Suprapubic skin (tissue), 4 donors: ENCODE results near the gene KCMF1. TPM values are rescaled to one million over a fixed set of nuclear protein-coding genes. Genes with fewer than 3 reads are reported as not detected.

Experiments
- DNase-seq, 2 donors: peaks; one replicate each; pipeline ENCODE4 v3.0.0-alpha.2; 2019; ENCODE audit warnings: low spot score in 2 of 2
- H3K27ac ChIP-seq: fragments of 200-600 bp; sonication (generic); one replicate; pipeline ENCODE4 v1.5.1; 2019
- H3K27me3 ChIP-seq: fragments of 200-600 bp; sonication (generic); one replicate; pipeline ENCODE4 v1.5.1; 2019
- H3K36me3 ChIP-seq: fragments of 200-600 bp; sonication (generic); one replicate; pipeline ENCODE4 v1.5.1; 2019
- H3K4me1 ChIP-seq: fragments of 200-600 bp; sonication (generic); one replicate; pipeline ENCODE4 v1.5.1; 2019
- H3K4me3 ChIP-seq: fragments of 200-600 bp; sonication (generic); one replicate; pipeline ENCODE4 v1.5.1; 2019; ENCODE audit warnings: mild to moderate bottlenecking
- H3K9me3 ChIP-seq: fragments of 200-600 bp; sonication (generic); one replicate; pipeline ENCODE4 v1.5.1; 2019
- EP300 ChIP-seq: sonication (generic); formaldehyde crosslinking; IDR thresholded peaks from one replicate; pipeline ENCODE4 v1.6.1; 2017; ENCODE audit warnings: antibody characterized with exemption
- POLR2A ChIP-seq, 2 donors: fragments of 450-650 bp; IDR thresholded peaks; one replicate each; pipeline ENCODE4 v1.6.1; 2017; ENCODE audit warnings: antibody characterized with exemption in 2 of 2, mild to moderate bottlenecking in 2 of 2, moderate library complexity in 2 of 2
- POLR2AphosphoS5 ChIP-seq, 3 donors: sonication (generic); formaldehyde crosslinking; IDR thresholded peaks; one replicate each; pipeline ENCODE4 v1.6.1; 2017; ENCODE audit warnings: antibody characterized with exemption in 3 of 3
- WGBS: methylation state at CpG from one replicate; pipeline ENCODE4 v1.1.5; 2018; 5-methylcytosine and 5-hydroxymethylcytosine counted together
- total RNA-seq, 4 donors: library from RNA; depleted of rRNA; stranded (reverse); fragments of >200 nt; gene quantifications; one replicate each; pipeline ENCODE4 v1.1.0, GENCODE V29; 2016
- TF ChIP-seq, protein P1 (sequence below), 2 donors: fragments of 200-600 bp in 1 of 2; fragments of 450-650 bp in 1 of 2; sonication (generic) in 1 of 2; IDR thresholded peaks; one replicate each; pipeline ENCODE4 v1.5.1; 2016 to 2019; ENCODE audit warnings: antibody characterized with exemption in 2 of 2, mild to moderate bottlenecking in 1 of 2, moderate library complexity in 1 of 2

The KCMF1 gene
- total RNA-seq, 4 donors from 2014 or later: 23.5 to 42.6 (median 29.3) TPM

DNA sequence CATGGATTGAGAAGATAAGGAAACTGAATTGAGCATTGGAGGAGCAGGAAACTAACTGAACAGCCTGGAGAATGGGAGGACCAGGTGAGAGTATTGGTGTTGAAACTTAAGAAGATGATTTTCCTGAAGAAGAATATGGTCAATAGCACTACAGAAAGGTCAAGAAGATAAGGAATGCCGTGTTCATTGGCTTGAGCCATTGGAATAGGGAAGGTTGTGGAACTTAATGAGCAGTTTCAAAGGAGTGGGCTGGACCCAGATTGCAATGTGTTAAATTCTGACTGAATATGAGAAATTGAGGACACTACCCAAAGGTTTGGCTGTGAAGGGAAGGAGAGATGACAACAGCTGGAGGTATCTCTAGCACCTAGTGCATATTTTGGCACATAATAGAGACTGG is 19.0 kb downstream of the KCMF1 start:
- Histone ChIP-seq H3K4me1 (peaks cover 42% of the 10 kb centered on the region), H3K9me3 (no peaks in the 10 kb centered on the region), H3K4me3 (no peak overlapping the region), H3K27me3 (no peaks in the 10 kb centered on the region), H3K27ac (no peak overlapping the region), H3K36me3 (no peaks in the 10 kb centered on the region)
- no peak for DNase-seq
- 84% methylated on average over 1 of the region's 1 CpG for WGBS
- TF ChIP-seq EP300 (no peak), POLR2AphosphoS5 (IDR thresholded peaks at IDR 0.05) (no peak), POLR2A (IDR thresholded peaks at IDR 0.05) (no peak)
- TF ChIP-seq, protein P1, sequence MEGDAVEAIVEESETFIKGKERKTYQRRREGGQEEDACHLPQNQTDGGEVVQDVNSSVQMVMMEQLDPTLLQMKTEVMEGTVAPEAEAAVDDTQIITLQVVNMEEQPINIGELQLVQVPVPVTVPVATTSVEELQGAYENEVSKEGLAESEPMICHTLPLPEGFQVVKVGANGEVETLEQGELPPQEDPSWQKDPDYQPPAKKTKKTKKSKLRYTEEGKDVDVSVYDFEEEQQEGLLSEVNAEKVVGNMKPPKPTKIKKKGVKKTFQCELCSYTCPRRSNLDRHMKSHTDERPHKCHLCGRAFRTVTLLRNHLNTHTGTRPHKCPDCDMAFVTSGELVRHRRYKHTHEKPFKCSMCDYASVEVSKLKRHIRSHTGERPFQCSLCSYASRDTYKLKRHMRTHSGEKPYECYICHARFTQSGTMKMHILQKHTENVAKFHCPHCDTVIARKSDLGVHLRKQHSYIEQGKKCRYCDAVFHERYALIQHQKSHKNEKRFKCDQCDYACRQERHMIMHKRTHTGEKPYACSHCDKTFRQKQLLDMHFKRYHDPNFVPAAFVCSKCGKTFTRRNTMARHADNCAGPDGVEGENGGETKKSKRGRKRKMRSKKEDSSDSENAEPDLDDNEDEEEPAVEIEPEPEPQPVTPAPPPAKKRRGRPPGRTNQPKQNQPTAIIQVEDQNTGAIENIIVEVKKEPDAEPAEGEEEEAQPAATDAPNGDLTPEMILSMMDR (IDR thresholded peaks at IDR 0.05): no peak

DNA sequence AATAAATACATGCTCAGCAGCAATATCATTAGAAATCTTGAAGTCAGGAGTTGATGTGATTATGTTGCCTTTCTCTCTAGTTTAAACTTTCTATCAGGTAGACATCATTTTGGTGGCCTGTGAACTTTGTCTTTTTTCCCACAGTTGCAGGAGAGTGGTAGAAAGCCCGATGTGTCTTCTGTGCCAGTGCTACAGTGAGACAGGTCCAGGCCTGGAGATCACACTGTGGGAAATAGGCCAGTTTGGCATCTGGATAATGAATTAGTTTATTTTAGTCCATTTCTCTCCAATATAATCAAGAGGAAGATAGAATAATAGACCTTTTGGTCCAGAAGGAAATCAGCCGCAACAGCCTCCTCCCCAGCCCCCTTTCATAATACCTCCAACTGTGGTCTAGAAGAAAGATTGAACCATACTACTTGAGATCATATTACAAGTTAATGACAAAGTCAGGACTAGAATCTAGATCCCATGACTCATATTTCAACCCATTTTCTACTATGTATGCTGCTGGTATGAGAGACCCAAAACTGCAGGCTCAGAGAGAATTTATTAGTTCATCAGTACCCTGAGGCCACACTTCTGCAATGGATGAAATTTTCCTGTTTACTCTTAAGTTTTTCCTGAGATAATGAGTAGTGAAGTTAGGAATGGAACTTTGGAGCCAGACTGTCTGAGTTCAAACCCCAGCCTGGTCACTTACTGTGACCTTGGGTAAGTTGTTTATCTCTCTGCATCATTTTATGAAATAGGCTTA is 20.6 kb downstream of the KCMF1 start:
- H3K4me1 ChIP-seq: peaks cover 48% of the 10 kb centered on the region
- no peaks in the 10 kb centered on the region for H3K36me3 ChIP-seq
- no peak overlapping the region for H3K4me3 ChIP-seq
- H3K9me3 ChIP-seq: no peaks in the 10 kb centered on the region
- 47% methylated on average over 2 of the region's 2 CpGs for WGBS
- DNase-seq: no peak
- H3K27me3 ChIP-seq: no peaks in the 10 kb centered on the region
- H3K27ac ChIP-seq: no peak overlapping the region
- TF ChIP-seq, protein P1 (IDR thresholded peaks at IDR 0.05): no peak
- no peak for TF ChIP-seq POLR2AphosphoS5 (IDR thresholded peaks at IDR 0.05)
- no peak for TF ChIP-seq POLR2A (IDR thresholded peaks at IDR 0.05)
- no peak for TF ChIP-seq EP300

DNA sequence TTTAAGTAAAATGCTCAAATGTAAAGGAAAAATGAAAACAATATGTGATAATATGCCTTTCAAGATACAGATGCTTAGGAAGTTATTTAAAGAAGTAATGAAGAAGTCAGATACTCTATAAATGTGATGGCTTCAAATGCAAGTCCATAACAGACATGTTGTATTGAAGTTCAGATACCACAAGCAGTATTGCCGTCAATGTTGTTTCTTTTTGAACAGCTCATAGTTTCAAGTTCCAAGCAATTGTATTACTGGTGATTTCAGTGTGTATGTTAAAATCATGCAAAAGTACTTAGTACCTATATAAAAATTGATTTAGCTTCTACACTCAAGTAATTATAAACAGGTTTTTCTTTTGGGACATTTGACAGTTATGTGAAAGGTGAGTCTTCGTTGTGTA is 24.9 kb downstream of the KCMF1 start:
- no peak overlapping the region for H3K4me3 ChIP-seq
- WGBS: 73% methylated on average over 2 of the region's 2 CpGs
- no peak for DNase-seq
- no peaks in the 10 kb centered on the region for H3K9me3 ChIP-seq
- no peak overlapping the region for H3K27ac ChIP-seq
- no peaks in the 10 kb centered on the region for H3K36me3 ChIP-seq
- no peaks in the 10 kb centered on the region for H3K27me3 ChIP-seq
- TF ChIP-seq, protein P1 (IDR thresholded peaks at IDR 0.05): no peak
- TF ChIP-seq EP300 (no peak), POLR2A (IDR thresholded peaks at IDR 0.05) (no peak), POLR2AphosphoS5 (IDR thresholded peaks at IDR 0.05) (no peak)
- H3K4me1 ChIP-seq: peaks cover 38% of the 10 kb centered on the region

DNA sequence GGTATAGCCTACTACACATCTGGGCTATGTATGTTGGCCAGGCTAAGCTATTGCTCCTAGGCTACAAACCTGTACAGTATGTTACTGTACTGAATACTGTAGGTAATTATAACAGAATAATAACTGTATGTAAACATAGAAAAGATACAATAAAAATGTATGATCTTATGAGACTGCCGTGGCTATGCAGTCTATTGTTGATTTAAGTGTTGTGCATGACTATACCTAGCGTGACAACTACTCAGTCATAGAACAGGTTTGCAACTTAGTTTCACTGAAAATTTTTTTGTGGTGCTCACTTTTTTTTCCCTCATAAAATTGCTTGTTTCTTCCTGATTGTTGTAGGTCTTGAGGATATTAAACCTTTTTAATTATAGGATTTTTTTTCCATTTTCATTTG is 25.9 kb downstream of the KCMF1 start:
- Histone ChIP-seq H3K36me3 (no peaks in the 10 kb centered on the region), H3K27me3 (no peaks in the 10 kb centered on the region), H3K9me3 (no peaks in the 10 kb centered on the region), H3K4me3 (no peak overlapping the region), H3K27ac (no peak overlapping the region), H3K4me1 (peaks cover 38% of the 10 kb centered on the region)
- 84% methylated on average over 2 of the region's 2 CpGs for WGBS
- TF ChIP-seq EP300 (no peak), POLR2AphosphoS5 (IDR thresholded peaks at IDR 0.05) (no peak), POLR2A (IDR thresholded peaks at IDR 0.05) (no peak)
- TF ChIP-seq, protein P1 (IDR thresholded peaks at IDR 0.05): no peak
- no peak for DNase-seq

DNA sequence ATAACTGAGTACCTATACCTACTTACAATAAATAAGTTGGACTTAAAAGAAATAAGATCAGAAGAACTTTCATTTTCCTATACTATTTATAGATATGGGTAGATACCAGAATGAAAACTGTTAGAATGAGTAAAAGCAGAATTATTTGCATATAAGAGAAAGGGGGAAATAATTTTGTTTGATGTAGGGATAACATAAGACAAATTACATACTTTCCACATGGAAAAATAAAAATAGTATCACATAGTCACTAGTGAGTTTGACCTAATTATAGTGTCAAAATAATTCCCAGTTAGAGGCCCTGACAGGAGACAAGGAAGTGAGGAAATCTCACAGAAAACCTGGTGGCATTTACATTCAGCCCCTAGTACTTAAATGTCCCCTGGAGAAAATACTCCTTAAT is 28.6 kb downstream of the KCMF1 start:
- DNase-seq: no peak
- Histone ChIP-seq H3K27ac (no peak overlapping the region), H3K27me3 (no peaks in the 10 kb centered on the region), H3K4me1 (peaks cover 42% of the 10 kb centered on the region), H3K4me3 (no peak overlapping the region), H3K36me3 (no peaks in the 10 kb centered on the region), H3K9me3 (no peaks in the 10 kb centered on the region)
- no peak for TF ChIP-seq EP300
- TF ChIP-seq, protein P1 (IDR thresholded peaks at IDR 0.05): no peak
